HepG2 (cell line): ENCODE results near the gene ZNF445. TPM values are rescaled to one million over a fixed set of nuclear protein-coding genes. Genes with fewer than 3 reads are reported as not detected.

Experiments
- ATAC-seq: fragments of 200-7000 bp; cut with Tn5 transposase; 3 replicates; pipeline ENCODE4 v1.9.1; 2020; ENCODE audit warnings: mild to moderate bottlenecking, moderate library complexity
- BruUV-seq: library from RNA; stranded (reverse); fragments of 400-500 nt; replicated peaks from 2 replicates; lab custom pipeline; 2021; lab: Mats Ljungman, UMichigan
- CTCF ChIA-PET: fragments of 300-600 bp; formaldehyde crosslinking; extraction: SDS; loops from one replicate; lab custom pipeline; 2021; ENCODE audit warnings: low total read pairs, inconsistent platforms, low intra/inter-chr PET ratio; lab: Yijun Ruan, JAX
- POLR2A ChIA-PET: fragments of 350-600 bp; sonication (Branson Sonifier 250); formaldehyde crosslinking; loops from one replicate; lab custom pipeline; 2020; ENCODE audit warnings: antibody characterized with exemption, inconsistent platforms; lab: Yijun Ruan, JAX
- DNase-seq: peaks from one replicate; pipeline ENCODE4 v3.0.0-alpha.2; 2015; ENCODE audit warnings: low spot score
- FAIRE-seq: peaks from 3 replicates; lab custom pipeline; 2011; peaks lifted over from hg19 to GRCh38; lab: Jason Lieb, UNC
- H2AFZ ChIP-seq: one replicate; pipeline ENCODE4 v1.6.1; 2011; ENCODE audit warnings: low read length, inconsistent platforms
- H3K27ac ChIP-seq: fragments of 300-600 bp; 3 replicates; pipeline ENCODE4 v1.8.0; 2011; ENCODE audit warnings: mixed run types, mild to moderate bottlenecking, mixed read lengths, low read length, inconsistent platforms; ENCODE audit not compliant: insufficient read depth; ENCODE audit errors: extremely low read length
- H3K27me3 ChIP-seq, 2 experiments: fragments of 200-600 bp in 1 of 2; 2 replicates in 1 of 2; 3 replicates in 1 of 2; pipeline versions ENCODE4 v1.6.0 to v1.8.0; 2011; ENCODE audit warnings: low read length in 2 of 2, mild to moderate bottlenecking in 2 of 2, moderate library complexity in 2 of 2, inconsistent platforms in 1 of 2; ENCODE audit not compliant: insufficient read depth in 2 of 2, control insufficient read depth in 1 of 2
- H3K36me3 ChIP-seq, 2 experiments: fragments of 200-600 bp in 1 of 2; replicated peaks in 1 of 2; 2 replicates in 1 of 2; 3 replicates in 1 of 2; pipeline versions ENCODE4 v1.5.1 to v1.8.0; 2011; ENCODE audit warnings: low read length in 2 of 2, inconsistent platforms in 1 of 2; ENCODE audit not compliant: insufficient read depth in 2 of 2, control insufficient read depth in 1 of 2
- H3K4me1 ChIP-seq: 2 replicates; pipeline ENCODE4 v1.5.1; 2012; ENCODE audit warnings: low read length, inconsistent platforms; ENCODE audit not compliant: insufficient read depth
- H3K4me2 ChIP-seq: 2 replicates; pipeline ENCODE4 v1.6.0; 2011; ENCODE audit warnings: low read depth, low read length, inconsistent platforms
- H3K4me3 ChIP-seq, 3 experiments: fragments of 200-600 bp in 1 of 3; sonication (generic), shearing (Covaris generic) in 1 of 3; replicated peaks in 1 of 3; 2 replicates each; pipeline ENCODE4 v1.5.1; 2011 to 2016; ENCODE audit warnings: low read length in 3 of 3, inconsistent platforms in 2 of 3, low read depth in 2 of 3, mild to moderate bottlenecking in 2 of 3, control low read depth in 1 of 3, mixed read lengths in 1 of 3; ENCODE audit not compliant: insufficient read depth in 1 of 3
- H3K79me2 ChIP-seq: one replicate; pipeline ENCODE4 v1.6.1; 2011; ENCODE audit warnings: low read length, inconsistent platforms; ENCODE audit not compliant: insufficient read depth
- H3K9ac ChIP-seq: 2 replicates; pipeline ENCODE4 v1.6.0; 2011; ENCODE audit warnings: mild to moderate bottlenecking, low read depth, low read length, inconsistent platforms; ENCODE audit not compliant: insufficient read depth
- H3K9me3 ChIP-seq: 2 replicates; pipeline ENCODE4 v1.5.1; 2012; ENCODE audit warnings: mild to moderate bottlenecking, low read length
- H4K20me1 ChIP-seq: 2 replicates; pipeline ENCODE4 v1.6.0; 2011; ENCODE audit warnings: inconsistent platforms, mild to moderate bottlenecking, low read length, moderate library complexity; ENCODE audit not compliant: insufficient read depth
- AKNA ChIP-seq: sonication (generic); formaldehyde crosslinking; IDR thresholded peaks from 2 replicates; pipeline ENCODE4 v1.4.0; 2020; ENCODE audit warnings: missing genetic modification reagents, borderline replicate concordance
- ATF4 ChIP-seq, 2 experiments: fragments of 450-650 bp in 1 of 2; sonication (generic) in 1 of 2; formaldehyde crosslinking; IDR thresholded peaks; 2 replicates each; pipeline versions ENCODE4 v1.5.0 to v1.8.0; 2020 to 2022; ENCODE audit warnings: mild to moderate bottlenecking in 1 of 2, missing genetic modification reagents in 1 of 2
- WGBS: methylation state at CpG from one replicate; pipeline ENCODE4 v1.1.6; 2017; ENCODE audit warnings: low lambda C conversion rate; 5-methylcytosine and 5-hydroxymethylcytosine counted together
- in situ Hi-C: cut with HindIII; loops from 2 replicates; pipeline ENCODE4 v1.10.0; 2017; ENCODE audit warnings: low pct_unique_long_range_greater_than_20kb; ENCODE audit not compliant: extremely low pct_ligation_motif_present
- intact Hi-C: fragments of 100-400 bp; cut with micrococcal nuclease; formaldehyde crosslinking; loops from one replicate; pipeline ENCODE4 v1.10.0; 2022; ENCODE audit not compliant: unreplicated experiment
- polyA plus RNA-seq, 8 experiments: library from polyadenylated mRNA; depleted of rRNA in 3 of 8; stranded (reverse) in 7 of 8; unstranded in 1 of 8; fragments of >200 nt; fragmentation: Illumina TruSeq in 4 of 8; extraction: Trizol in 4 of 8; gene quantifications; 2 replicates each; pipeline versions ENCODE4 v1.2.1 to v1.2.3, GENCODE V29; 2011 to 2016; ENCODE audit warnings: low read depth in 4 of 8, missing spikeins in 1 of 8, mixed read lengths in 1 of 8; ENCODE audit not compliant: insufficient read depth in 1 of 8
- total RNA-seq, 5 experiments: library from RNA; depleted of rRNA; stranded (reverse); fragments of >200 nt; fragmentation: Illumina TruSeq; extraction: Trizol; gene quantifications; 2 replicates each; pipeline ENCODE4 v1.2.3, GENCODE V29; 2016; ENCODE audit warnings: low read depth in 1 of 5

ZNF445 gene
- total and polyA plus RNA-seq, 2 of the 13 experiments (the other 11 are each of a cell fraction or from before 2014, with no cell fraction given): 4.4 to 10.3 TPM

- DNase-seq (no peak), ATAC-seq (no peak), FAIRE-seq (no peak)
- no peak overlapping the region for H3K27ac ChIP-seq
- no peaks in the 10 kb centered on the region for H3K9me3 ChIP-seq
- no peak overlapping the region for H3K4me3 ChIP-seq
- no peaks in the 10 kb centered on the region for H3K27me3 ChIP-seq
- POLR2A ChIA-PET: no interaction called here
- peaks cover 14% of the 10 kb centered on the region for H3K4me1 ChIP-seq
- no peak overlapping the region for H3K9ac ChIP-seq
- H2AFZ ChIP-seq: no peak overlapping the region
- H3K4me2 ChIP-seq: no peak overlapping the region
- WGBS: 95% methylated on average over 7 of the region's 7 CpGs
- H4K20me1 ChIP-seq: no peaks in the 10 kb centered on the region
- H3K36me3 ChIP-seq: peaks cover 22 to 70% of the 10 kb centered on the region in 2 experiments
- no TSS peak for BruUV-seq
- in situ Hi-C loops: no loop called here
- H3K79me2 ChIP-seq: no peaks in the 10 kb centered on the region
- intact Hi-C loops: no loop called here
- no peak for TF ChIP-seq AKNA (CRISPR knock-in tag)
- TF ChIP-seq ATF4 (CRISPR knock-in tag; IDR thresholded peaks at IDR 0.05): no peak
- CTCF ChIA-PET: no interaction called here
Observed at GRCh38 chr3:44444896-44445691, 32.4 kb downstream of the ZNF445 start.
